Erythroblast (primary cell): ENCODE measurements around the gene PPIL6.

Experiments
- GATA1 ChIP-seq: IDR thresholded peaks from 2 replicates; pipeline ENCODE4 v1.6.1; 2011; ENCODE audit warnings: low read depth, mild to moderate bottlenecking, control low read depth, low read length, moderate library complexity
- POLR2A ChIP-seq: IDR thresholded peaks from 2 replicates; pipeline ENCODE4 v1.6.1; 2011; ENCODE audit warnings: mild to moderate bottlenecking, low read length

DNA sequence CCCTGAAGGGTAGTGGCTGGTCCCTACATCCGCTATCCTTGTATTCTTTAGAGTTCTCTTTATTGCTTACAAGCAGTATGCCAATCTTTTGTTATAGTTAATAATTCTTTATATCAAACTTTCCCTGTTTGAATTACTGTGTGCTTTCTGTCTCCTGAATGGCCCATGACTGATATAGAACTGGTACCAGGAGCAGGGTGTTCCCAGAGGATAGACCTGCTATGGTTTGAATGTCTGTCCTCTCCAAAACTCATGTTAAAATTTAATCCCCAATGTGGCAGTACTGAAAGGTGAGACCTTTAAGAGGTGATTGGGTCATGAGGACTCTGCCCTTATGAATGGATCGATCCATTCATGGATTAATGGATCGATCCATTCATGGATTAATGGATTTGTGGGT lies 84.2 kb downstream of the PPIL6 start:
- TF ChIP-seq POLR2A (no peak), GATA1 (no peak)
